ENCODE results near the gene RNH1.

The RNH1 gene

GRCh38 chr11:506238-506994 lies 626 bp downstream of the RNH1 start:
- TF ChIP-seq, protein P1, sequence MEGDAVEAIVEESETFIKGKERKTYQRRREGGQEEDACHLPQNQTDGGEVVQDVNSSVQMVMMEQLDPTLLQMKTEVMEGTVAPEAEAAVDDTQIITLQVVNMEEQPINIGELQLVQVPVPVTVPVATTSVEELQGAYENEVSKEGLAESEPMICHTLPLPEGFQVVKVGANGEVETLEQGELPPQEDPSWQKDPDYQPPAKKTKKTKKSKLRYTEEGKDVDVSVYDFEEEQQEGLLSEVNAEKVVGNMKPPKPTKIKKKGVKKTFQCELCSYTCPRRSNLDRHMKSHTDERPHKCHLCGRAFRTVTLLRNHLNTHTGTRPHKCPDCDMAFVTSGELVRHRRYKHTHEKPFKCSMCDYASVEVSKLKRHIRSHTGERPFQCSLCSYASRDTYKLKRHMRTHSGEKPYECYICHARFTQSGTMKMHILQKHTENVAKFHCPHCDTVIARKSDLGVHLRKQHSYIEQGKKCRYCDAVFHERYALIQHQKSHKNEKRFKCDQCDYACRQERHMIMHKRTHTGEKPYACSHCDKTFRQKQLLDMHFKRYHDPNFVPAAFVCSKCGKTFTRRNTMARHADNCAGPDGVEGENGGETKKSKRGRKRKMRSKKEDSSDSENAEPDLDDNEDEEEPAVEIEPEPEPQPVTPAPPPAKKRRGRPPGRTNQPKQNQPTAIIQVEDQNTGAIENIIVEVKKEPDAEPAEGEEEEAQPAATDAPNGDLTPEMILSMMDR (IDR thresholded peaks at IDR 0.05; ENCODE audit: insufficient read depth, low read depth, low read length, missing control alignments): no peak
- peak overlapping the region; percentile 90 for H3K4me3 ChIP-seq (ENCODE audit: low read depth, low read length)
- DNase-seq (ENCODE audit: low read depth): peak; percentile 99

DNA sequence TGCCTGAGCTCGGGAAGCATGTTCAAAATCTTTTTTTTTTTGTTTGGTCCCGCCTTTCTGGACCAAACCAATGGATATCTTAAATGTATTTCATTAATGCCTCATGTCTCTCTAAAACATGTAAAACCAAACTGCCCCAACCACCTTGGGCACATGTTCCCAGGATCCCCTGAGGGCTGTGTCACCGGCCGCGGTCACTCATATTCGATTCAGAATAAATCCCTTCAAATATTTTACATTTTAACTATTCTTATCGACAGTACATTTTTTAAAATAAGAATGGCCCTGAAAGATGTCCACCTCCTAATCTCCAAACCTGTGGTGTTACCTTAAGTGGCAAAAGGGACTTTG lies 2.1 kb downstream of the RNH1 start:
- TF ChIP-seq, protein P1 (IDR thresholded peaks at IDR 0.05; ENCODE audit: insufficient read depth, low read depth, low read length, missing control alignments): no peak
- H3K4me3 ChIP-seq (ENCODE audit: low read depth, low read length): peak overlapping the region; percentile 90
- DNase-seq (ENCODE audit: low read depth): no peak

DNA sequence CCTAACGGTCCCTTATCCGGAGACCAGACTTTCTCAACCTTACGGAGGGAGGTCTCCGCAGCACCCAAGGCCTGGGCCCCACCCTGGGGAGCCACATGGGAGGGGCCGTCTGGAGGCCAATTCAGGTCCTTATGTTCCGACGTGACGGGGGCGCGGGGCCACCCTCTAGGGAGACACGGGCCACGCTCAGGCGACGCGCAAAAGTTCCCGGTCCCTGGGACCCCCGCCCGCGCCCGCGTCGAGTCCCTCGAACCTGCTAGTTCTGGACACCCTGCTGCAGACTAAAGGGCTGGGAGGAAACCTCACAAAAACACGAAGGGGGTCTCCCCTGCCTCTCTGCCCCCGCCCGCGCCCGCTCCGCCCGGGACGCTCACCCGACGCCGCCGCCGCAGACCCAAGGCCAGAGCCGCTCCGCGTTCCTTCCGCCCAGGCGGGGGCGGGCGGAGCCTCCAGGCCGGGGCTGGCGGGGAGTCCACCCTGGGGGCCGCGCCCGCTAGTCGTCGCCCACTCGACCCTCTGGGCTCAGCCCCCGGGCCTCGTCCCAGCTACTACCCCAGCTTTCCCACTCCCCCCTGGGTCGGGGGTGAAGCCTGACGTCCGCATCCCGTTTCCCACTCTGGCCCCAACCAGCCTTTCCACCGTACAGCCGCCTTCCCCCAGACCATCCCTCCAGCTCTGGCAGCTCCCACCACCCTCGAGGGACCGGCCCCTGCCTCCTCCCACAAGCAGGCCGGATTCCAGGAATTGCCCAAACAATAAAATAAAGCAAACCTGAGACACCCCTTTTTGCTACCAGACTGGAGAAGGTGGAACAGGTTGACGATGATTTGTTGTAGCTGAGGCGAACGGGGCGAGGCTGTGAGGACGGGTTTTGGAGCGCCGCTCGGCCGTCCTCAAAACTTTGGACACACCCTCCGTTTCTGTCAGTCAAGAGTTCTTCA lies 2.7 kb downstream of the RNH1 start:
- TF ChIP-seq, protein P1 (IDR thresholded peaks at IDR 0.05; ENCODE audit: insufficient read depth, low read depth, low read length, missing control alignments): no peak
- peak overlapping the region; percentile 90 for H3K4me3 ChIP-seq (ENCODE audit: low read depth, low read length)

DNA sequence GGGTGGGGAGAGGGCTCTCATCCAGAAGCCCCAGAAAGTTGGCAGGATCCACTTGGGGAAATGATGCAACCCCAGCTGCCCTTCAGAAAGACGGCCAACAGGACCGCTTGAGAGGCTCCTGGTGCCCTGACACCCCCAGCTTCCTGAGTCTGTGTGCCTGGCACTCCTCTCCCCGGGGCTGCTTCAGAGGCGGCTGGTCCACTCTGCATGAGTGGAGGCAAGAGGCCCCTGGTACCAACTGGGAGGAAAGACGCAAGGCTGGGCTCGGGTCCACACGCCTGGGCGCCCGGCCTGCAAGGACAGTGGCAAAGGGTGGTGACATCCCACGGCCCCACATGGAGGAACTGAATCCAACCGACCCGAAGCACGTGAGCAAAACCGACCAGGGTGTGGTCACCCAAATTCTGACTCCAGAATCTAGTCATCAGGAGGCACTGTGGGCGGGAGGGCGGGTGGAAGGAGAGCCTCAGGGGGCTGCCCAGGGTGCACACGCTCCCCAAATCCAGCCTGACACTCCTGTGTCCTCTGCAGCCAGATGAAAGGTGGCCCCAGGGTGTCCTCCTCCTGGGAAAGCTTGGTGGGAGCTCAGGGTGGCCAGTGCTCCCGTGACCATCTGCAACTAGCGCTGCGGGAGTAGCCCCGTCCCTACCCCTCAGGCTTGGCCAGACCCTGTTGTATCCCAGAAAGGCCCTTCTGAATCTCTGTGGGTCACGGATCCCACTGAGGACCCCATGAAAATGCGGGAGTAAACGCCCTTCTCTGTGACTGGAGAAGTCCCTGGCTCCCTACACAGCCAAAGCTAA lies 3.7 kb downstream of the RNH1 start:
- TF ChIP-seq, protein P1 (IDR thresholded peaks at IDR 0.05; ENCODE audit: insufficient read depth, low read depth, low read length, missing control alignments): no peak
- peak overlapping the region; percentile 90 for H3K4me3 ChIP-seq (ENCODE audit: low read depth, low read length)
- DNase-seq (ENCODE audit: low read depth): peak; percentile 81

More for the DNA sequence above, 2.7 kb downstream of the RNH1 start:
- DNase-seq (ENCODE audit: low read depth): peak; percentile 58

GRCh38 chr11:502288-503178 lies 4.5 kb downstream of the RNH1 start:
- no peak for DNase-seq (ENCODE audit: low read depth)

More at GRCh38 chr11:502288-503178, 4.5 kb downstream of the RNH1 start:
- TF ChIP-seq, protein P1 (IDR thresholded peaks at IDR 0.05; ENCODE audit: insufficient read depth, low read depth, low read length, missing control alignments): no peak
- no peak overlapping the region for H3K4me3 ChIP-seq (ENCODE audit: low read depth, low read length)

Measured in GM12865 (cell line).